Endothelial cell of umbilical vein (primary cell): ENCODE measurements around the gene KRR1.

Source experiments
- EZH2 ChIP-seq: IDR thresholded peaks from 2 replicates; pipeline ENCODE4 v1.6.1; 2012; ENCODE audit warnings: borderline replicate concordance, low read depth, mild to moderate bottlenecking, moderate library complexity, low read length, inconsistent platforms; ENCODE audit not compliant: severe bottlenecking
- FOS ChIP-seq: IDR thresholded peaks from 2 replicates; pipeline ENCODE4 v1.6.1; 2011; ENCODE audit warnings: mild to moderate bottlenecking, low read length, moderate library complexity, borderline replicate concordance; ENCODE audit not compliant: insufficient read depth
- JUN ChIP-seq: IDR thresholded peaks from 2 replicates; pipeline ENCODE4 v1.6.1; 2011; ENCODE audit warnings: borderline replicate concordance, low read depth; ENCODE audit not compliant: insufficient read length, insufficient read depth
- MYC ChIP-seq: IDR thresholded peaks from one replicate; pipeline ENCODE4 v1.6.1; 2011; ENCODE audit warnings: mild to moderate bottlenecking, low read depth, low read length
- POLR2A ChIP-seq: IDR thresholded peaks from 2 replicates; pipeline ENCODE4 v1.6.1; 2012; ENCODE audit warnings: low read depth, mild to moderate bottlenecking, control low read depth, low read length
- TF ChIP-seq, protein P1 (sequence below), 2 donors: IDR thresholded peaks; 1 replicate in 1 of 2; 2 replicates in 1 of 2; pipeline ENCODE4 v1.5.1; 2011; ENCODE audit warnings: low read length in 2 of 2, mild to moderate bottlenecking in 2 of 2, moderate library complexity in 2 of 2, control low read depth in 1 of 2, inconsistent platforms in 1 of 2, low read depth in 1 of 2; ENCODE audit not compliant: insufficient read depth in 1 of 2; ENCODE audit errors: extremely low read depth in 1 of 2
- TF ChIP-seq, protein P2 (sequence below): IDR thresholded peaks from 2 replicates; pipeline ENCODE4 v1.6.1; 2011; ENCODE audit not compliant: insufficient read depth, insufficient read length

DNA sequence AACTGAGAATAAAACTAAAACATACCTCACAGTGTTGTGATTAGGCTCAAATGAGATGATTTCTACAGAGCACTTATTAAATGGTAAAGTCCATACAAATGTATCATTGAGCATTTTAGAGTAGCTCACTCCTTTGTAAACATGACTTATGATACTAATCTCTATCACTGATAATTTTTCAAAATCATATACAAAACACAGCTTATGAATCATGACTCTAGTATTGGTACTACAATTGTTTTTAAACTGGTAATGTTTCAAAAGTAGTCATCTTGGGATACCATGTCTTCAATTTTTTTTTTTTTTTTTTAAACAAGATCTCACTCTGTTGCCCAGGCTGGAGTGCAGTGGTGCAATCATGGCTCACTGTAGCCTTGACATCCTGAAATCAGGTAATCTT is 40.1 kb upstream of the KRR1 start:
- TF ChIP-seq, protein P1, sequence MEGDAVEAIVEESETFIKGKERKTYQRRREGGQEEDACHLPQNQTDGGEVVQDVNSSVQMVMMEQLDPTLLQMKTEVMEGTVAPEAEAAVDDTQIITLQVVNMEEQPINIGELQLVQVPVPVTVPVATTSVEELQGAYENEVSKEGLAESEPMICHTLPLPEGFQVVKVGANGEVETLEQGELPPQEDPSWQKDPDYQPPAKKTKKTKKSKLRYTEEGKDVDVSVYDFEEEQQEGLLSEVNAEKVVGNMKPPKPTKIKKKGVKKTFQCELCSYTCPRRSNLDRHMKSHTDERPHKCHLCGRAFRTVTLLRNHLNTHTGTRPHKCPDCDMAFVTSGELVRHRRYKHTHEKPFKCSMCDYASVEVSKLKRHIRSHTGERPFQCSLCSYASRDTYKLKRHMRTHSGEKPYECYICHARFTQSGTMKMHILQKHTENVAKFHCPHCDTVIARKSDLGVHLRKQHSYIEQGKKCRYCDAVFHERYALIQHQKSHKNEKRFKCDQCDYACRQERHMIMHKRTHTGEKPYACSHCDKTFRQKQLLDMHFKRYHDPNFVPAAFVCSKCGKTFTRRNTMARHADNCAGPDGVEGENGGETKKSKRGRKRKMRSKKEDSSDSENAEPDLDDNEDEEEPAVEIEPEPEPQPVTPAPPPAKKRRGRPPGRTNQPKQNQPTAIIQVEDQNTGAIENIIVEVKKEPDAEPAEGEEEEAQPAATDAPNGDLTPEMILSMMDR (IDR thresholded peaks at IDR 0.05; ENCODE audit: extremely low read depth in 1 of 2, insufficient read depth in 1 of 2, low read depth in 1 of 2, low read length in 2 of 2) = no peak
- TF ChIP-seq POLR2A (no peak), FOS (no peak), JUN (no peak), EZH2 (no peak), MYC (no peak)
- TF ChIP-seq, protein P2, sequence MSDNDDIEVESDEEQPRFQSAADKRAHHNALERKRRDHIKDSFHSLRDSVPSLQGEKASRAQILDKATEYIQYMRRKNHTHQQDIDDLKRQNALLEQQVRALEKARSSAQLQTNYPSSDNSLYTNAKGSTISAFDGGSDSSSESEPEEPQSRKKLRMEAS = no peak
